Measurements from ENCODE around the gene IDNK. TPM values are rescaled to one million over a fixed set of nuclear protein-coding genes. Genes with fewer than 3 reads are reported as not detected.

The IDNK gene
- total and polyA plus RNA-seq, 2 of the 4 experiments (the other 2 are of a cell fraction): 1.4 to 2.3 TPM

DNA sequence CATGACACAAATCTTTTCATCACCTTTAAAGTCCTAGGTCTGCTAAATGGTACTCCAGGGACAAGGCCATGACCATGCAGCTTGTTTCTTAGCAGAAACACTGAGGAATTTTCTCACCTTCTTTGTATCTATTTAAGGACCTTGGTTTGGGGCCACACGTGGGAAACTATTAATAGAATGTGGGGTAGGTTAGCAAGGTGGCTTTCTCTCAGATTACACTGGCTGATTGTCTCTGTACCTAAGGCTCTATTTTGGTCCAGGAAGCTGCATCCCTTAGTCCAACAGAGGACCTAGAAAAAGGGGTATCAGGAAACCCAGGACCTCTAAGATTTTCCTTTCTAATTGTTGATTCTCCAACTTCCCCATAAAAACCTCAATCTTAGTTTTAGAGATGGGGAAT is 48.5 kb upstream of the IDNK start:
- Histone ChIP-seq H2BK120ac (ENCODE audit: low read depth, low read length) (no peak overlapping the region), H2BK20ac (ENCODE audit: low read depth, low read length) (no peak overlapping the region), H3K4me1 (ENCODE audit: control insufficient read depth, insufficient read depth, low read length) (no peaks in the 10 kb centered on the region), H3K4me3 (ENCODE audit: insufficient read depth, low read depth, low read length) (no peak overlapping the region), H4K8ac (ENCODE audit: low read depth in 2 of 2, low read length in 2 of 2) (no peak overlapping the region), H3K14ac (replicated peaks; ENCODE audit: low read depth, low read length) (no peak overlapping the region), H3K79me1 (ENCODE audit: low read depth in 1 of 2, low read length in 2 of 2) (no peaks in the 10 kb centered on the region), H4K5ac (ENCODE audit: low read depth, low read length) (no peak overlapping the region), H3K56ac (ENCODE audit: extremely low read depth, insufficient read depth, low read length) (no peak overlapping the region), H2AFZ (replicated peaks; ENCODE audit: low read length, poor library complexity) (no peak overlapping the region), H3K9ac (ENCODE audit: low read depth, low read length) (no peak overlapping the region), H2AK9ac (replicated peaks; ENCODE audit: low read depth, low read length, poor library complexity) (no peak overlapping the region), H2AK5ac (ENCODE audit: low read depth, low read length) (no peak overlapping the region), H2BK5ac (ENCODE audit: low read depth, low read length, poor library complexity, severe bottlenecking) (no peak overlapping the region), H3K18ac (ENCODE audit: low read depth, low read length) (no peak overlapping the region), H3K9me3 (ENCODE audit: control insufficient read depth, insufficient read depth, low read length) (no peaks in the 10 kb centered on the region), H3K23ac (ENCODE audit: low read depth, low read length) (no peak overlapping the region), H3K27ac (ENCODE audit: insufficient read depth, low read length) (no peak overlapping the region), H2BK15ac (ENCODE audit: low read depth, low read length) (no peak overlapping the region), H3K27me3 (ENCODE audit: control insufficient read depth, insufficient read depth, low read length) (no peaks in the 10 kb centered on the region), H4K20me1 (ENCODE audit: insufficient read depth, low read length) (no peaks in the 10 kb centered on the region), H3K4me2 (ENCODE audit: low read depth, low read length) (no peak overlapping the region), H3K9me1 (ENCODE audit: insufficient read depth, low read length) (no peaks in the 10 kb centered on the region), H3K36me3 (ENCODE audit: control insufficient read depth, insufficient read depth, low read length) (no peaks in the 10 kb centered on the region), H4K91ac (ENCODE audit: insufficient read depth, low read depth, low read length) (no peak overlapping the region), H3K4ac (ENCODE audit: low read depth, low read length) (no peak overlapping the region)
- WGBS, 2 experiments (ENCODE audit: extremely low coverage in 2 of 2, insufficient read length in 1 of 2): no CpG with 5 or more reads among the region's 1 CpG
- DNase-seq: no peak
- in situ Hi-C loops (cut with MboI; ENCODE audit: low sequenced_read_pairs) (no loop called here), intact Hi-C loops (cut with micrococcal nuclease) (no loop called here), dilution Hi-C loops (cut with HindIII; ENCODE audit: low sequenced_read_pairs, unreplicated experiment) (no loop called here)
- POLR2A ChIA-PET (ENCODE audit: unreplicated experiment): no interaction called here
- TF ChIP-seq MAFK (IDR thresholded peaks at IDR 0.05; ENCODE audit: low read depth, low read length): no peak
- BruUV-seq (replicated peaks): no TSS peak
- no peak for ATAC-seq (ENCODE audit: low read depth)
- CTCF ChIA-PET: no interaction called here
